ENCODE results near the gene ARL2BP. TPM values are rescaled to one million over a fixed set of nuclear protein-coding genes. Genes with fewer than 3 reads are reported as not detected.
A peak's percentile ranks its signal among the peaks of the same experiment; 100 is the strongest.

Gene ARL2BP
- total RNA-seq, 1 donor from 2014 or later = 62.6 TPM

DNA sequence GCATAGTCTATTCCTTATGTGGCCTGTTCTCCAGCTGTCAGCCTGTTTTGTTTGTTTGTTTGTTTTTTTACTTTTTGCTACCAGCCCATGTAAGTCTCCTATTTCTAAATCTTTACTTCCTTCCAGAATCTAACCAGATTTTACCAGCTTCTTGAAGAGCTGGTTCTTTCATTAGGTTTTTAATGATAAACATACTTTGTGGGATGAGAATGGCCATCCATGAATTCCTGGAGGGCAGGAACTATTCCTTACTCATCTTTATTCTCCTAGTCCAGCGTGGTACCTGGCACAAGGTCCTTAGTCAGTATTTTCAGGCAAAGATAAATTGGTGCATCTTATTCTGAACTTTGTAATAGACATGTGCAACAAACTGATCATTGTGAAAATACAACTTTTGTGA, 41.6 kb upstream of the ARL2BP start:
- Mint-ChIP-seq H3K9me3 (peaks cover 3% of the 10 kb centered on the region), H3K27ac (ENCODE audit: unreplicated experiment) (no peak overlapping the region), H3K4me1 (peaks cover 4% of the 10 kb centered on the region), H3K36me3 (ENCODE audit: low read depth) (peaks cover 28% of the 10 kb centered on the region), H3K27me3 (ENCODE audit: low read depth) (no peaks in the 10 kb centered on the region), H3K4me3 (no peak overlapping the region)
- no peak for DNase-seq (ENCODE audit: low read depth, low spot score)
- TF ChIP-seq, protein P1, sequence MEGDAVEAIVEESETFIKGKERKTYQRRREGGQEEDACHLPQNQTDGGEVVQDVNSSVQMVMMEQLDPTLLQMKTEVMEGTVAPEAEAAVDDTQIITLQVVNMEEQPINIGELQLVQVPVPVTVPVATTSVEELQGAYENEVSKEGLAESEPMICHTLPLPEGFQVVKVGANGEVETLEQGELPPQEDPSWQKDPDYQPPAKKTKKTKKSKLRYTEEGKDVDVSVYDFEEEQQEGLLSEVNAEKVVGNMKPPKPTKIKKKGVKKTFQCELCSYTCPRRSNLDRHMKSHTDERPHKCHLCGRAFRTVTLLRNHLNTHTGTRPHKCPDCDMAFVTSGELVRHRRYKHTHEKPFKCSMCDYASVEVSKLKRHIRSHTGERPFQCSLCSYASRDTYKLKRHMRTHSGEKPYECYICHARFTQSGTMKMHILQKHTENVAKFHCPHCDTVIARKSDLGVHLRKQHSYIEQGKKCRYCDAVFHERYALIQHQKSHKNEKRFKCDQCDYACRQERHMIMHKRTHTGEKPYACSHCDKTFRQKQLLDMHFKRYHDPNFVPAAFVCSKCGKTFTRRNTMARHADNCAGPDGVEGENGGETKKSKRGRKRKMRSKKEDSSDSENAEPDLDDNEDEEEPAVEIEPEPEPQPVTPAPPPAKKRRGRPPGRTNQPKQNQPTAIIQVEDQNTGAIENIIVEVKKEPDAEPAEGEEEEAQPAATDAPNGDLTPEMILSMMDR (conservative IDR thresholded peaks at IDR 0.05) = no peak

DNA sequence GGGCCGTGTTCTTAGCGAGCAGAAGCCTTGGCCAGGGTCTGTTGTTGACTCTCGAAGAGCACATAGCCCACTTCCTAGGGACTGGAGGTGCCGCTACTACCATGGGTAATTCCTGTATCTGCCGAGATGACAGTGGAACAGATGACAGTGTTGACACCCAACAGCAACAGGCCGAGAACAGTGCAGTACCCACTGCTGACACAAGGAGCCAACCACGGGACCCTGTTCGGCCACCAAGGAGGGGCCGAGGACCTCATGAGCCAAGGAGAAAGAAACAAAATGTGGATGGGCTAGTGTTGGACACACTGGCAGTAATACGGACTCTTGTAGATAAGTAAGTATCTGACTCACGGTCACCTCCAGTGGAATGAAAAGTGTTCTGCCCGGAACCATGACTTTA, 40.4 kb upstream of the ARL2BP start:
- no peak for DNase-seq (ENCODE audit: low read depth, low spot score)
- TF ChIP-seq, protein P1 (conservative IDR thresholded peaks at IDR 0.05) = no peak
- Mint-ChIP-seq H3K36me3 (ENCODE audit: low read depth) (peaks cover 18% of the 10 kb centered on the region), H3K27me3 (ENCODE audit: low read depth) (no peaks in the 10 kb centered on the region), H3K4me3 (no peak overlapping the region), H3K4me1 (peaks cover 4% of the 10 kb centered on the region), H3K9me3 (no peaks in the 10 kb centered on the region), H3K27ac (ENCODE audit: unreplicated experiment) (peak overlapping the region; percentile 67)

DNA sequence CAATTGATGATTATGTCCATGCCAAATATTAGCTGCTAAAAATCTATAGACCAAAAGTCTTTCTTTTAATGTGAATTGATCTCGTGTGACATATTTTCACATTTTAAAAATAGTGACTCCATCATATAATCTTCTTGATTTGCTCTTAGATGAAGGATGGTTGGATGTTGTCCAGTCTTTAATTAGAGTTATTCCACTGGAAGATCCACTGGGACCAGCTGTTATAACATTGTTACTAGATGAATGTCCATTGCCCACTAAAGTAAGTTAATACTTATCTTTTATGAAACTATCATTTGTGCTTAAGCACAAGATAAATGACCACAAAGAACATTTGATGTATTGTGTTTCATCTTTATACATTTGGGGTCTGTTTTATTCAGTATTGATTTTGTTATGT, 36.1 kb upstream of the ARL2BP start:
- Mint-ChIP-seq H3K4me1 (no peaks in the 10 kb centered on the region), H3K27me3 (ENCODE audit: low read depth) (no peaks in the 10 kb centered on the region), H3K36me3 (ENCODE audit: low read depth) (peaks cover 25% of the 10 kb centered on the region), H3K9me3 (no peaks in the 10 kb centered on the region), H3K4me3 (no peak overlapping the region), H3K27ac (ENCODE audit: unreplicated experiment) (no peak overlapping the region)
- no peak for DNase-seq (ENCODE audit: low read depth, low spot score)
- TF ChIP-seq, protein P1 (conservative IDR thresholded peaks at IDR 0.05) = no peak

DNA sequence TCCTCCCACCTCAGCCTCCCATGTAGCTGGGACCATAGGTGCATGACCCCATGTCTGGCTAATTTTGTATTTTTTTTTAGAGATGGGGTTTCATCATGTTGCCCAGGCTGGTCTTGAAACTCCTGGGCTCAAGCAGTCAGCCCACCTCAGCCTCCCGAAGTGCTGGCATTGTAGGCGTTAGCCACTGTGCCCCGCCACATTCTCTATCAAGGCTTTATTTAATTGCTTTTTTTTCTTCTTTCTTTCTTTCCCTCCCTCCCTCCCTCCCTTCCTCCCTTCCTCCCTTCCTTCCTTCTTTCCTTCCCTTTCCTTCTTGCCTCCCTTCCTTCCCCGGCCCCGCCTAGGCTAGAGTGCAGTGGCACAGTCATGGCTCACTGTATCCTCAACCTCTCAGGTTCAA, 35.3 kb upstream of the ARL2BP start:
- no peak overlapping the region for H3K4me3 Mint-ChIP-seq
- TF ChIP-seq, protein P1 (conservative IDR thresholded peaks at IDR 0.05) = no peak
- H3K4me1 Mint-ChIP-seq = no peaks in the 10 kb centered on the region
- H3K27ac Mint-ChIP-seq (ENCODE audit: unreplicated experiment) = no peak overlapping the region
- DNase-seq (ENCODE audit: low read depth, low spot score) = no peak
- peaks cover 31% of the 10 kb centered on the region for H3K36me3 Mint-ChIP-seq (ENCODE audit: low read depth)
- no peaks in the 10 kb centered on the region for H3K27me3 Mint-ChIP-seq (ENCODE audit: low read depth)
- no peaks in the 10 kb centered on the region for H3K9me3 Mint-ChIP-seq

DNA sequence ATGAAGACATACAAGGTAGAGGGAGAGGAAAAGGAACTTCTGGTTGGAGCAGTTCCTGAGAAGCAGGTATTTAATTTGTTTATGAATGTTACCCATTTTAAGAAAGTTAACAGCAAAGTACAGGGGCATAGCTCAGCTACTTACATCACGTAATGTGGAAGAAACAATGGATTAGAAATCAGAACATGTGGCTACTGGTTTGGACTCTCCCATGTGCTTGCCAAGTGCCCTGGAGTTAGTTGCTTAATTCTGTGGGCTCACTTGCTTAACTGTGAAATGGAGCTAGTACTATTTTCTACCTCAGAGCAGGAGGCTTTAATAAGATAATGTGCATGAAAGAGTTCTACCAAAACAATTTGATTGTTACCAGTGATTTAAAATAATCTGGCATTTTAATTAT, 31.6 kb upstream of the ARL2BP start:
- Mint-ChIP-seq H3K4me1 (no peaks in the 10 kb centered on the region), H3K9me3 (peaks cover 3% of the 10 kb centered on the region), H3K36me3 (ENCODE audit: low read depth) (peaks cover 51% of the 10 kb centered on the region), H3K27ac (ENCODE audit: unreplicated experiment) (no peak overlapping the region), H3K4me3 (no peak overlapping the region), H3K27me3 (ENCODE audit: low read depth) (no peaks in the 10 kb centered on the region)
- TF ChIP-seq, protein P1 (conservative IDR thresholded peaks at IDR 0.05) = no peak
- DNase-seq (ENCODE audit: low read depth, low spot score) = no peak

DNA sequence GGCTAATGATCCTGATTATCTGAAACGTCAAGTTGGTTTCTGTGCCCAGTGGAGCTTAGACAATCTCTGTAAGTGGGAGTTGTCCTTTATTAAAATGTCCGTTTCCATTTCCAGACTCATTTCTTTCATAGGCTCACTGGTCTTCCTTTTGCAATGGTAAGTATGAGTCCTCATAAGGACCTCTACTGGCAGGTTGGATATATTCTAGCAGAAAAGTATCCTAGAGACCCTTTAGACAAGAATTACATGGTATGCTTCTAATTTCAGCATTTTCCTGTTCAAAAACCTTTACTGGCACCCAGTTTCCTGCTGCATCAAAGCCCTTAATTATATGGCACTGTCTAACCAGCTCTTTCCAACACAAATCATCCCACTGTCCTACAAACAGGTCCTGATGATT, 28.1 kb upstream of the ARL2BP start:
- Mint-ChIP-seq H3K27me3 (ENCODE audit: low read depth) (no peaks in the 10 kb centered on the region), H3K27ac (ENCODE audit: unreplicated experiment) (no peak overlapping the region), H3K9me3 (peaks cover 7% of the 10 kb centered on the region), H3K4me3 (no peak overlapping the region), H3K4me1 (no peaks in the 10 kb centered on the region), H3K36me3 (ENCODE audit: low read depth) (peaks cover 71% of the 10 kb centered on the region)
- TF ChIP-seq, protein P1 (conservative IDR thresholded peaks at IDR 0.05) = no peak
- DNase-seq (ENCODE audit: low read depth, low spot score) = no peak

Data from neural crest cell (in vitro differentiated cells).